ENCODE data around the gene CPEB1.
"Not testable (repeated sequence)": the region's sequence is repeated elsewhere in the genome, so short reads cannot be mapped to it uniquely, and the experiment has no call there.

Gene CPEB1

DNA sequence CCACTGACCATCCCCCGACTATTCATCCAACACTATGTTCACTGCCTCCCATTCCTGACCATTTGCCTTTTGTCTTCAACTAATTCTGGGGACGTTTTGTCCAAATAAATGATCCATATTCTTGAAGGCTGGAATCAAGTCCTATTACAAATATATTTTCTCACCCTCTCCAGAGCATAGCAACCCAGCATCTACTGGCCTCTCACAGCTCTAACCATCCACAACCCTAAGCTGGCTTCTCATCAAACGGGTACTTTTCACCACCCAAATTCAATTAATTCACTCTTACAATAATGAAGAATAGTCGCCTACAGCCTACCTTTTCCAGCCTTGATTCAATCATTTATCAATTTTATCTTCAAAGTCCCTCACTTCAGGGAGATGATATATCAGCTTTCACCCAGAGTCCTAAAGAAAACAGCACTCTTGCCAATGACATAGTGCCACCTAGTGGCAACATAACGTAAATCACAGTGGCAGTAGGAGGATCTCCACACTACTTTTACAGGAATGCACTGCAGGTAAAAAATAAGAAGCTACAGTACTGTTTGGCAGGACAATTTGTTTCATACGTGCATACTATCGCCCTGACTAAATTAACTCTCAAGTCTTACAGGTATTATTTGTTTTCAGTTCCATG is 144.3 kb downstream of the CPEB1 start:
- peak; percentile 60 for DNase-seq

DNA sequence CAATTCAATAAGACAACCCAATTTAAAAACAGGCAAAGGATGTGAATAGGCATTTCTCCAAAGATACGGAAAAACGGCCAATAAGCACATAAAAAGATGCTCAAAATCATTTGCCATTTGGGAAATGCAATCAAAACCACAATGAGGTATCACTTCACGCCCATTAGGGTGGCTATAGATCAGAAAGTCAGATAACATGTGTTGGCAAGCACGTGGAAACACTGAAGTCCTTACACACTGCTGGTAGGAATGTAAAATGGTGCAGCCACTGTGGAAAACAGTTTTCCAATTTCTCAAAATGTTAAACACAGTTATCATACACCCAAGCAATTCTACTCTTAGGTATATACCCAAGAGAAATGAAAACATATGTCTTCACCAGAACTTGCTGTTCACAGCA is 146.4 kb downstream of the CPEB1 start:
- DNase-seq = not testable (repeated sequence)

DNA sequence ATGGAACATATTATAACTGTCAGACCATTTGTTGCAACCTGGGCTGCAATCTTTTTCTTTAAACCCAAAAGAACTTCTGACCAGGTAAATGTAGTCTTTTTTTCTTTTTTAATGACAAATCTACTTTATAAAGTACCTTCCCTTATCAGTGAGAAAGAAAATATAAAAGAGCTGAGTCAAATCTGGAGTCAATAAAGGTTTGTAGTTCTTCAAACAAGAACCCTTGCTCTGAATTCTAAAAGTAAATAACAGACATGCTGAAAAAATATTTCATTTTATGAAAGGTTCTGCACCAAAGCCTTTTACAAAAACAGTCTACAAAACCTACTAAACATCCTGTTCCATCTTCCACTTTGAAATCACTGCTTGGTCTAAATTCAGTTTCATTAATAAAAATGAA is 149.2 kb downstream of the CPEB1 start:
- not testable (repeated sequence) for DNase-seq

Data from CD4-positive, alpha-beta T cell treated with Interleukin-21 for 1 hour (primary cell).